Measurements from ENCODE around the gene WBP2. TPM values are rescaled to one million over a fixed set of nuclear protein-coding genes. Genes with fewer than 3 reads are reported as not detected.

WBP2 gene
- total RNA-seq, 2 experiments from 2014 or later = 76.8 to 83.5 TPM

- Mint-ChIP-seq H3K36me3 (ENCODE audit: low read depth) (peaks cover 43% of the 10 kb centered on the region), H3K4me3 (no peak overlapping the region), H3K4me1 (peaks cover 21% of the 10 kb centered on the region), H3K9me3 (no peaks in the 10 kb centered on the region), H3K27me3 (no peaks in the 10 kb centered on the region), H3K27ac (no peak overlapping the region)
- no peak for DNase-seq
- POLR2A ChIA-PET = no interaction called here
- CTCF ChIA-PET = interaction anchor here (0.8 to 1.0 kb wide), 2 partner anchors 8 to 9 kb away, joined by 3 read pairs; no protein-coding TSS in a partner anchor
Measured at GRCh38 chr17:75838410-75838809, 16.7 kb downstream of the WBP2 start.

GRCh38 chr17:75837899-75838298, 17.2 kb downstream of the WBP2 start:
- Mint-ChIP-seq H3K27ac (no peak overlapping the region), H3K36me3 (ENCODE audit: low read depth) (peaks cover 44% of the 10 kb centered on the region)
- CTCF ChIA-PET = interaction anchor here (1.0 kb wide), 1 partner anchor 9 kb away, joined by 3 read pairs; no protein-coding TSS in a partner anchor

GRCh38 chr17:75836605-75837004, 18.5 kb downstream of the WBP2 start:
- no peak overlapping the region for H3K27ac Mint-ChIP-seq
- H3K4me3 Mint-ChIP-seq = no peak overlapping the region
- peaks cover 30% of the 10 kb centered on the region for H3K4me1 Mint-ChIP-seq
- peaks cover 47% of the 10 kb centered on the region for H3K36me3 Mint-ChIP-seq (ENCODE audit: low read depth)
- no peak for DNase-seq
- H3K9me3 Mint-ChIP-seq = no peaks in the 10 kb centered on the region
- ChIA-PET CTCF (interaction anchor here (0.5 to 5.2 kb wide), 6 partner anchors 10 to 470 kb away, joined by 3 to 48 read pairs (median 3); partner anchors contain the start of gene UNC13D), POLR2A (no interaction called here)
- no peaks in the 10 kb centered on the region for H3K27me3 Mint-ChIP-seq

More at GRCh38 chr17:75837899-75838298, 17.2 kb downstream of the WBP2 start:
- Mint-ChIP-seq H3K9me3 (no peaks in the 10 kb centered on the region), H3K4me3 (no peak overlapping the region), H3K27me3 (no peaks in the 10 kb centered on the region), H3K4me1 (peaks cover 24% of the 10 kb centered on the region)
- POLR2A ChIA-PET = no interaction called here
- DNase-seq = no peak

- Mint-ChIP-seq H3K27me3 (no peaks in the 10 kb centered on the region), H3K36me3 (ENCODE audit: low read depth) (peaks cover 45% of the 10 kb centered on the region), H3K27ac (no peak overlapping the region), H3K4me1 (peaks cover 30% of the 10 kb centered on the region), H3K9me3 (no peaks in the 10 kb centered on the region), H3K4me3 (no peak overlapping the region)
- DNase-seq = no peak
- ChIA-PET CTCF (interaction anchor here (0.8 to 5.2 kb wide), 3 partner anchors 11 to 26 kb away, joined by 3 to 48 read pairs (median 3); partner anchors contain the start of gene UNC13D), POLR2A (no interaction called here)
Measured at GRCh38 chr17:75835654-75835987, 19.5 kb downstream of the WBP2 start.

GRCh38 chr17:75834928-75835653, 20.0 kb downstream of the WBP2 start:
- Mint-ChIP-seq H3K4me1 (peaks cover 30% of the 10 kb centered on the region), H3K36me3 (ENCODE audit: low read depth) (peaks cover 46% of the 10 kb centered on the region), H3K4me3 (no peak overlapping the region), H3K27me3 (no peaks in the 10 kb centered on the region), H3K27ac (peak overlapping the region; percentile 69), H3K9me3 (no peaks in the 10 kb centered on the region)
- ChIA-PET CTCF (interaction anchor here (0.8 to 5.2 kb wide), 3 partner anchors 12 to 26 kb away, joined by 3 to 48 read pairs (median 3); partner anchors contain the start of gene UNC13D), POLR2A (no interaction called here)
- DNase-seq = no peak

- CTCF ChIA-PET = interaction anchor here (5.2 kb wide), 1 partner anchor 13 kb away, joined by 48 read pairs; the partner anchor contains the start of gene UNC13D
- Mint-ChIP-seq H3K27me3 (no peaks in the 10 kb centered on the region), H3K4me3 (no peak overlapping the region), H3K4me1 (peaks cover 30% of the 10 kb centered on the region), H3K9me3 (no peaks in the 10 kb centered on the region), H3K27ac (peak overlapping the region; percentile 91), H3K36me3 (ENCODE audit: low read depth) (peaks cover 48% of the 10 kb centered on the region)
- POLR2A ChIA-PET = interaction anchor here (1.4 kb wide), 1 partner anchor 55 kb away, joined by 4 read pairs; a partner anchor contains a TSS
- DNase-seq = no peak
Measured at GRCh38 chr17:75834279-75834920, 20.7 kb downstream of the WBP2 start.

GRCh38 chr17:75832652-75833400, 22.3 kb downstream of the WBP2 start:
- Mint-ChIP-seq H3K27ac (peak overlapping the region; percentile 91), H3K27me3 (no peaks in the 10 kb centered on the region), H3K4me1 (peaks cover 37% of the 10 kb centered on the region), H3K36me3 (ENCODE audit: low read depth) (peaks cover 44% of the 10 kb centered on the region), H3K9me3 (no peaks in the 10 kb centered on the region), H3K4me3 (peak overlapping the region; percentile 51)
- ChIA-PET POLR2A (interaction anchor here (0.6 to 1.6 kb wide), 5 partner anchors 10 to 64 kb away, joined by 3 to 5 read pairs (median 4); partner anchors contain the start of genes TRIM65 and WBP2), CTCF (interaction anchor here (1.6 to 5.2 kb wide), 3 partner anchors 14 to 46 kb away, joined by 3 to 48 read pairs (median 6); partner anchors contain the start of genes TRIM47, UNC13D and WBP2)
- DNase-seq = peak; percentile 52

- peak overlapping the region; percentile 91 for H3K27ac Mint-ChIP-seq
- peaks cover 42% of the 10 kb centered on the region for H3K4me1 Mint-ChIP-seq
- no peaks in the 10 kb centered on the region for H3K9me3 Mint-ChIP-seq
- ChIA-PET POLR2A (interaction anchor here (1.0 to 1.6 kb wide), 2 partner anchors 23 to 56 kb away, joined by 4 to 5 read pairs; partner anchors contain the start of gene WBP2), CTCF (interaction anchor here (1.6 to 5.2 kb wide), 3 partner anchors 15 to 46 kb away, joined by 3 to 48 read pairs (median 6); partner anchors contain the start of genes TRIM47, UNC13D and WBP2)
- DNase-seq = peak; percentile 54
- peak overlapping the region; percentile 51 for H3K4me3 Mint-ChIP-seq
- no peaks in the 10 kb centered on the region for H3K27me3 Mint-ChIP-seq
- peaks cover 40% of the 10 kb centered on the region for H3K36me3 Mint-ChIP-seq (ENCODE audit: low read depth)
Measured at GRCh38 chr17:75832164-75832651, 22.9 kb downstream of the WBP2 start.

GRCh38 chr17:75831032-75831571, 24.0 kb downstream of the WBP2 start:
- ChIA-PET POLR2A (no interaction called here), CTCF (interaction anchor here (1.0 to 1.9 kb wide), 7 partner anchors 13 to 37 kb away, joined by 3 to 10 read pairs (median 5); partner anchors contain the start of gene UNC13D)
- Mint-ChIP-seq H3K36me3 (ENCODE audit: low read depth) (peaks cover 42% of the 10 kb centered on the region), H3K4me3 (no peak overlapping the region), H3K9me3 (no peaks in the 10 kb centered on the region), H3K27me3 (no peaks in the 10 kb centered on the region), H3K4me1 (peaks cover 48% of the 10 kb centered on the region), H3K27ac (peak overlapping the region; percentile 36)
- DNase-seq = no peak

GRCh38 chr17:75830164-75831031, 24.7 kb downstream of the WBP2 start:
- Mint-ChIP-seq H3K4me1 (peaks cover 48% of the 10 kb centered on the region), H3K36me3 (ENCODE audit: low read depth) (peaks cover 42% of the 10 kb centered on the region), H3K4me3 (no peak overlapping the region), H3K9me3 (no peaks in the 10 kb centered on the region), H3K27ac (peak overlapping the region; percentile 64), H3K27me3 (no peaks in the 10 kb centered on the region)
- CTCF ChIA-PET = interaction anchor here (0.5 to 1.9 kb wide), 21 partner anchors 9 to 225 kb away, joined by 3 to 10 read pairs (median 4); partner anchors contain the start of genes GALK1 and UNC13D
- POLR2A ChIA-PET = interaction anchor here (0.5 to 0.6 kb wide), 2 partner anchors 50 to 66 kb away, joined by 3 read pairs; no protein-coding TSS in a partner anchor
- DNase-seq = peak; percentile 25

- Mint-ChIP-seq H3K9me3 (no peaks in the 10 kb centered on the region), H3K36me3 (ENCODE audit: low read depth) (peaks cover 40% of the 10 kb centered on the region)
Measured at GRCh38 chr17:75829747-75830146, 25.4 kb downstream of the WBP2 start.

More at GRCh38 chr17:75829747-75830146, 25.4 kb downstream of the WBP2 start:
- Mint-ChIP-seq H3K4me3 (no peak overlapping the region), H3K27me3 (no peaks in the 10 kb centered on the region), H3K27ac (peak overlapping the region; percentile 64), H3K4me1 (peaks cover 45% of the 10 kb centered on the region)
- no peak for DNase-seq
- CTCF ChIA-PET = interaction anchor here (0.5 to 1.9 kb wide), 19 partner anchors 9 to 225 kb away, joined by 3 to 10 read pairs (median 4); partner anchors contain the start of genes GALK1 and UNC13D
- POLR2A ChIA-PET = interaction anchor here (0.5 kb wide), 1 partner anchor 66 kb away, joined by 3 read pairs; no protein-coding TSS in a partner anchor

Measured in activated CD4-positive, alpha-beta T cell treated with anti-CD3 and anti-CD28 coated beads, Interleukin-2, amount 10 ng/mL, durations not matched to agents 7 days and 5 days (primary cell).